Transverse colon (tissue), 4 donors: Measurements from ENCODE around the gene FMNL2.

Source experiments
- CTCF ChIP-seq, 5 experiments: fragments of 200-600 bp in 3 of 5; fragments of 450-650 bp in 2 of 5; sonication (generic) in 3 of 5; IDR thresholded peaks; 1 replicate in 2 of 5; 2 replicates in 3 of 5; pipeline ENCODE4 v1.5.1; 2016 to 2017; ENCODE audit warnings: antibody characterized with exemption in 5 of 5, inconsistent platforms in 3 of 5, mild to moderate bottlenecking in 2 of 5, moderate library complexity in 1 of 5
- EP300 ChIP-seq: sonication (generic); formaldehyde crosslinking; IDR thresholded peaks from one replicate; pipeline ENCODE4 v1.6.1; 2017; ENCODE audit warnings: antibody characterized with exemption, low read depth
- POLR2A ChIP-seq: fragments of 450-650 bp; IDR thresholded peaks from one replicate; pipeline ENCODE4 v1.6.1; 2016; ENCODE audit warnings: antibody characterized with exemption, mild to moderate bottlenecking, moderate library complexity
- POLR2AphosphoS5 ChIP-seq, 3 donors: sonication (generic); formaldehyde crosslinking; IDR thresholded peaks; one replicate each; pipeline ENCODE4 v1.6.1; 2016; ENCODE audit warnings: antibody characterized with exemption in 3 of 3

- no peak for TF ChIP-seq POLR2A
- no peak for TF ChIP-seq POLR2AphosphoS5 (IDR thresholded peaks at IDR 0.05)
- no peak for TF ChIP-seq EP300
- TF ChIP-seq CTCF (IDR thresholded peaks at IDR 0.05) = no peak
These were observed 274.2 kb downstream of the FMNL2 start for GRCh38 chr2:152609154-152609553.
